GM18870 (cell line): ENCODE results near the gene RBM17.
"Not testable (repeated sequence)": the region's sequence is repeated elsewhere in the genome, so short reads cannot be mapped to it uniquely, and the experiment has no call there.

ENCODE experiments used
- ATAC-seq: cut with Tn5 transposase; IDR thresholded peaks from one replicate; pipeline ENCODE4 v1.9.1; 2021; ENCODE audit warnings: moderate library complexity; ENCODE audit not compliant: unreplicated experiment

Gene RBM17

GRCh38 chr10:6109444-6109775 is 20.6 kb downstream of the RBM17 start:
- no peak for ATAC-seq

GRCh38 chr10:6110136-6110535 is 21.3 kb downstream of the RBM17 start:
- ATAC-seq, result no peak

- ATAC-seq, result no peak
These were observed 24.1 kb downstream of the RBM17 start for GRCh38 chr10:6112893-6113292.

- no peak for ATAC-seq
These were observed 25.5 kb downstream of the RBM17 start for GRCh38 chr10:6114299-6114698.

- no peak for ATAC-seq
These were observed 26.0 kb downstream of the RBM17 start for GRCh38 chr10:6114805-6115341.

GRCh38 chr10:6115411-6115810 is 26.6 kb downstream of the RBM17 start:
- ATAC-seq, result no peak

GRCh38 chr10:6115824-6116350 is 27.1 kb downstream of the RBM17 start:
- no peak for ATAC-seq

GRCh38 chr10:6116806-6117205 is 28.0 kb downstream of the RBM17 start:
- ATAC-seq, result no peak

- ATAC-seq, result no peak
These were observed 28.9 kb downstream of the RBM17 start for GRCh38 chr10:6117711-6118110.

- ATAC-seq, result no peak
These were observed 30.6 kb downstream of the RBM17 start for GRCh38 chr10:6119423-6119822.

- no peak for ATAC-seq
These were observed 31.1 kb downstream of the RBM17 start for GRCh38 chr10:6119962-6120361.

GRCh38 chr10:6120691-6121090 is 31.9 kb downstream of the RBM17 start:
- no peak for ATAC-seq

- ATAC-seq, result no peak
These were observed 32.3 kb downstream of the RBM17 start for GRCh38 chr10:6121146-6121545.

GRCh38 chr10:6123532-6123931 is 34.7 kb downstream of the RBM17 start:
- no peak for ATAC-seq

GRCh38 chr10:6124666-6125065 is 35.8 kb downstream of the RBM17 start:
- no peak for ATAC-seq

- not testable (repeated sequence) for ATAC-seq
These were observed 38.6 kb downstream of the RBM17 start for GRCh38 chr10:6127461-6127860.

- no peak for ATAC-seq
These were observed 39.3 kb downstream of the RBM17 start for GRCh38 chr10:6128087-6128486.

- ATAC-seq, result no peak
These were observed 39.9 kb downstream of the RBM17 start for GRCh38 chr10:6128591-6129251.

- no peak for ATAC-seq
These were observed 42.1 kb downstream of the RBM17 start for GRCh38 chr10:6130848-6131470.

GRCh38 chr10:6133331-6134098 is 44.7 kb downstream of the RBM17 start:
- ATAC-seq, result no peak

- ATAC-seq, result no peak
These were observed 45.4 kb downstream of the RBM17 start for GRCh38 chr10:6134099-6134823.
